ENCODE results near the gene RMND1.

- TF ChIP-seq ESRRA (IDR thresholded peaks at IDR 0.05; ENCODE audit: borderline replicate concordance, low read length) (no peak), EP300 (IDR thresholded peaks at IDR 0.05) (no peak), REST (IDR thresholded peaks at IDR 0.05) (no peak), RCOR1 (IDR thresholded peaks at IDR 0.05; ENCODE audit: low read depth, low read length) (no peak), ZSCAN20 (CRISPR knock-in tag; IDR thresholded peaks at IDR 0.05) (no peak), POLR2A (IDR thresholded peaks at IDR 0.05; ENCODE audit: low read length) (no peak), HOXA7 (CRISPR knock-in tag; IDR thresholded peaks at IDR 0.05) (no peak), MYC (IDR thresholded peaks at IDR 0.05; ENCODE audit: borderline replicate concordance, low read length) (no peak), PHF8 (IDR thresholded peaks at IDR 0.05; ENCODE audit: borderline replicate concordance, low read depth) (no peak), NR3C1 (IDR thresholded peaks at IDR 0.05) (no peak)
- TF ChIP-seq, protein P1, sequence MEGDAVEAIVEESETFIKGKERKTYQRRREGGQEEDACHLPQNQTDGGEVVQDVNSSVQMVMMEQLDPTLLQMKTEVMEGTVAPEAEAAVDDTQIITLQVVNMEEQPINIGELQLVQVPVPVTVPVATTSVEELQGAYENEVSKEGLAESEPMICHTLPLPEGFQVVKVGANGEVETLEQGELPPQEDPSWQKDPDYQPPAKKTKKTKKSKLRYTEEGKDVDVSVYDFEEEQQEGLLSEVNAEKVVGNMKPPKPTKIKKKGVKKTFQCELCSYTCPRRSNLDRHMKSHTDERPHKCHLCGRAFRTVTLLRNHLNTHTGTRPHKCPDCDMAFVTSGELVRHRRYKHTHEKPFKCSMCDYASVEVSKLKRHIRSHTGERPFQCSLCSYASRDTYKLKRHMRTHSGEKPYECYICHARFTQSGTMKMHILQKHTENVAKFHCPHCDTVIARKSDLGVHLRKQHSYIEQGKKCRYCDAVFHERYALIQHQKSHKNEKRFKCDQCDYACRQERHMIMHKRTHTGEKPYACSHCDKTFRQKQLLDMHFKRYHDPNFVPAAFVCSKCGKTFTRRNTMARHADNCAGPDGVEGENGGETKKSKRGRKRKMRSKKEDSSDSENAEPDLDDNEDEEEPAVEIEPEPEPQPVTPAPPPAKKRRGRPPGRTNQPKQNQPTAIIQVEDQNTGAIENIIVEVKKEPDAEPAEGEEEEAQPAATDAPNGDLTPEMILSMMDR (IDR thresholded peaks at IDR 0.05): no peak
Measured at GRCh38 chr6:151409679-151410078, 42.2 kb downstream of the RMND1 start.
